ENCODE data around the gene WDR19.
"Not testable (repeated sequence)": the region's sequence is repeated elsewhere in the genome, so short reads cannot be mapped to it uniquely, and the experiment has no call there.

Gene WDR19

GRCh38 chr4:39170301-39170700 lies 12.0 kb upstream of the WDR19 start:
- no peaks in the 10 kb centered on the region for H3K9me3 ChIP-seq (ENCODE audit: control insufficient read depth in 1 of 2, low read length in 2 of 2)
- H3K27ac ChIP-seq (ENCODE audit: low read depth, low read length), result no peak overlapping the region
- no peak overlapping the region for H3K4me3 ChIP-seq (ENCODE audit: low read depth in 1 of 2, low read length in 2 of 2)
- H3K27me3 ChIP-seq (ENCODE audit: control insufficient read depth in 1 of 2, insufficient read depth in 2 of 2, low read length in 2 of 2), result no peaks in the 10 kb centered on the region
- H3K9ac ChIP-seq (ENCODE audit: low read depth in 1 of 2, low read length in 2 of 2), result no peak overlapping the region
- no peaks in the 10 kb centered on the region for H3K4me1 ChIP-seq (ENCODE audit: control insufficient read depth in 1 of 2, insufficient read depth in 2 of 2, low read length in 2 of 2)
- no peaks in the 10 kb centered on the region for H3K36me3 ChIP-seq (ENCODE audit: control insufficient read depth in 1 of 2, insufficient read depth in 2 of 2, low read length in 2 of 2)

GRCh38 chr4:39178706-39179105 lies 3.6 kb upstream of the WDR19 start:
- H3K4me3 ChIP-seq (ENCODE audit: low read depth in 1 of 2, low read length in 2 of 2), result no peak overlapping the region
- no peaks in the 10 kb centered on the region for H3K36me3 ChIP-seq (ENCODE audit: control insufficient read depth in 1 of 2, insufficient read depth in 2 of 2, low read length in 2 of 2)
- no peaks in the 10 kb centered on the region for H3K9me3 ChIP-seq (ENCODE audit: control insufficient read depth in 1 of 2, low read length in 2 of 2)
- no peak overlapping the region for H3K9ac ChIP-seq (ENCODE audit: low read depth in 1 of 2, low read length in 2 of 2)
- no peaks in the 10 kb centered on the region for H3K27me3 ChIP-seq (ENCODE audit: control insufficient read depth in 1 of 2, insufficient read depth in 2 of 2, low read length in 2 of 2)
- H3K4me1 ChIP-seq (ENCODE audit: control insufficient read depth in 1 of 2, insufficient read depth in 2 of 2, low read length in 2 of 2), result peaks cover 0 to 7% of the 10 kb centered on the region in 2 donors
- H3K27ac ChIP-seq (ENCODE audit: low read depth, low read length), result no peak overlapping the region

GRCh38 chr4:39179681-39180080 lies 2.6 kb upstream of the WDR19 start:
- Histone ChIP-seq H3K27me3 (ENCODE audit: control insufficient read depth in 1 of 2, insufficient read depth in 2 of 2, low read length in 2 of 2) (no peaks in the 10 kb centered on the region), H3K4me1 (ENCODE audit: control insufficient read depth in 1 of 2, insufficient read depth in 2 of 2, low read length in 2 of 2) (peaks cover 0 to 7% of the 10 kb centered on the region in 2 donors), H3K36me3 (ENCODE audit: control insufficient read depth in 1 of 2, insufficient read depth in 2 of 2, low read length in 2 of 2) (no peaks in the 10 kb centered on the region), H3K9me3 (ENCODE audit: control insufficient read depth in 1 of 2, low read length in 2 of 2) (no peaks in the 10 kb centered on the region), H3K27ac (ENCODE audit: low read depth, low read length) (no peak overlapping the region), H3K9ac (ENCODE audit: low read depth in 1 of 2, low read length in 2 of 2) (no peak overlapping the region), H3K4me3 (ENCODE audit: low read depth in 1 of 2, low read length in 2 of 2) (no peak overlapping the region)

GRCh38 chr4:39180629-39181028 lies 1.7 kb upstream of the WDR19 start:
- not testable (repeated sequence) for H3K36me3 ChIP-seq (ENCODE audit: control insufficient read depth in 1 of 2, insufficient read depth in 2 of 2, low read length in 2 of 2); H3K9ac ChIP-seq (ENCODE audit: low read depth in 1 of 2, low read length in 2 of 2); H3K9me3 ChIP-seq (ENCODE audit: control insufficient read depth in 1 of 2, low read length in 2 of 2); H3K27ac ChIP-seq (ENCODE audit: low read depth, low read length); H3K4me3 ChIP-seq (ENCODE audit: low read depth in 1 of 2, low read length in 2 of 2); H3K4me1 ChIP-seq (ENCODE audit: control insufficient read depth in 1 of 2, insufficient read depth in 2 of 2, low read length in 2 of 2); H3K27me3 ChIP-seq (ENCODE audit: control insufficient read depth in 1 of 2, insufficient read depth in 2 of 2, low read length in 2 of 2)

GRCh38 chr4:39181520-39181904 lies 817 bp upstream of the WDR19 start:
- Histone ChIP-seq H3K4me3 (ENCODE audit: low read depth in 1 of 2, low read length in 2 of 2) (peak overlapping the region; percentile 59 to 85), H3K9me3 (ENCODE audit: control insufficient read depth in 1 of 2, low read length in 2 of 2) (no peaks in the 10 kb centered on the region), H3K27ac (ENCODE audit: low read depth, low read length) (no peak overlapping the region), H3K9ac (ENCODE audit: low read depth in 1 of 2, low read length in 2 of 2) (peak overlapping the region in 1 of 2 donors; percentile 45), H3K4me1 (ENCODE audit: control insufficient read depth in 1 of 2, insufficient read depth in 2 of 2, low read length in 2 of 2) (peaks cover 0 to 7% of the 10 kb centered on the region in 2 donors), H3K27me3 (ENCODE audit: control insufficient read depth in 1 of 2, insufficient read depth in 2 of 2, low read length in 2 of 2) (no peaks in the 10 kb centered on the region), H3K36me3 (ENCODE audit: control insufficient read depth in 1 of 2, insufficient read depth in 2 of 2, low read length in 2 of 2) (no peaks in the 10 kb centered on the region)

GRCh38 chr4:39201963-39202362 lies 19.6 kb downstream of the WDR19 start:
- H3K9me3 ChIP-seq (ENCODE audit: control insufficient read depth in 1 of 2, low read length in 2 of 2), result no peaks in the 10 kb centered on the region

DNA sequence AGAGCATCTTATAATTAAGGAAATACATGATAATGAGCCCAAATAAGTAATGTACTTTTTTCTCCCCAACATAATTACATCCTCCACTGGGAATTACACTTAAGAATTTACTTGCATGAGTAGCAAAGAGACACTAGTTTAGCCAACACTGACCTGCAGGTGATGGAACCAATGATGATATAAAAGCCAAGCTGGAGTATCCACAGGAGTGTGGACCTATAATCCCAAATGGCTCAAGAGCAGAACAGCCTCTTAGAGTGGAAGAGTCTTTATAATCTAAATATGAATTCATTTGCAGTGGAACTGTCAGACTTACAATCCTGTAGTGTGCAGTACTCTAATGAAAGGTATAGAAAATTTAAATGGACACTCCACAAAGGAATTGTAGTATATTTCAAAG lies 22.2 kb downstream of the WDR19 start:
- no peak overlapping the region for H3K27ac ChIP-seq (ENCODE audit: low read depth, low read length)
- H3K36me3 ChIP-seq (ENCODE audit: control insufficient read depth in 1 of 2, insufficient read depth in 2 of 2, low read length in 2 of 2), result peaks cover 0 to 6% of the 10 kb centered on the region in 2 donors

More at GRCh38 chr4:39201963-39202362, 19.6 kb downstream of the WDR19 start:
- Histone ChIP-seq H3K27me3 (ENCODE audit: control insufficient read depth in 1 of 2, insufficient read depth in 2 of 2, low read length in 2 of 2) (no peaks in the 10 kb centered on the region), H3K9ac (ENCODE audit: low read depth in 1 of 2, low read length in 2 of 2) (no peak overlapping the region), H3K4me1 (ENCODE audit: control insufficient read depth in 1 of 2, insufficient read depth in 2 of 2, low read length in 2 of 2) (no peaks in the 10 kb centered on the region), H3K4me3 (ENCODE audit: low read depth in 1 of 2, low read length in 2 of 2) (no peak overlapping the region), H3K27ac (ENCODE audit: low read depth, low read length) (no peak overlapping the region), H3K36me3 (ENCODE audit: control insufficient read depth in 1 of 2, insufficient read depth in 2 of 2, low read length in 2 of 2) (peaks cover 0 to 6% of the 10 kb centered on the region in 2 donors)

GRCh38 chr4:39205000-39205399 lies 22.7 kb downstream of the WDR19 start:
- peaks cover 0 to 6% of the 10 kb centered on the region in 2 donors for H3K36me3 ChIP-seq (ENCODE audit: control insufficient read depth in 1 of 2, insufficient read depth in 2 of 2, low read length in 2 of 2)
- no peak overlapping the region for H3K27ac ChIP-seq (ENCODE audit: low read depth, low read length)

More for the DNA sequence above, 22.2 kb downstream of the WDR19 start:
- Histone ChIP-seq H3K4me3 (ENCODE audit: low read depth in 1 of 2, low read length in 2 of 2) (no peak overlapping the region), H3K9me3 (ENCODE audit: control insufficient read depth in 1 of 2, low read length in 2 of 2) (no peaks in the 10 kb centered on the region), H3K4me1 (ENCODE audit: control insufficient read depth in 1 of 2, insufficient read depth in 2 of 2, low read length in 2 of 2) (no peaks in the 10 kb centered on the region), H3K9ac (ENCODE audit: low read depth in 1 of 2, low read length in 2 of 2) (no peak overlapping the region), H3K27me3 (ENCODE audit: control insufficient read depth in 1 of 2, insufficient read depth in 2 of 2, low read length in 2 of 2) (no peaks in the 10 kb centered on the region)

DNA sequence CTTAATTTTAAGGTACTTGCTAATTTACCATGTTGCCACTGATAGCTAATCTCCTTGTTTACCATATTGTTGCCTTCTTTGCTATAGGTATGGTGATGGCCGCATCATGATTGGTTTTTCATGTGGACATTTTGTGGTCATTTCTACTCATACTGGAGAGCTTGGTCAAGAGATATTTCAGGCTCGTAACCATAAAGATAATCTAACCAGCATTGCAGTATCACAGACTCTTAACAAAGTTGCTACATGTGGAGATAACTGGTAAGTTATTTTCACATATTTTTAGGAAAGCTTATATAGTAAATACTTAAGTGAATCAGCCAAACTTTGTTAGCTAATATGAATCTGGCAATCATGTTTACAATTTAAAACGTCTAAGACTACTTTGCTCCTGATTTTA lies 23.1 kb downstream of the WDR19 start:
- Histone ChIP-seq H3K36me3 (ENCODE audit: control insufficient read depth in 1 of 2, insufficient read depth in 2 of 2, low read length in 2 of 2) (peaks cover 0 to 6% of the 10 kb centered on the region in 2 donors), H3K4me1 (ENCODE audit: control insufficient read depth in 1 of 2, insufficient read depth in 2 of 2, low read length in 2 of 2) (no peaks in the 10 kb centered on the region), H3K9me3 (ENCODE audit: control insufficient read depth in 1 of 2, low read length in 2 of 2) (no peaks in the 10 kb centered on the region), H3K4me3 (ENCODE audit: low read depth in 1 of 2, low read length in 2 of 2) (no peak overlapping the region), H3K27ac (ENCODE audit: low read depth, low read length) (no peak overlapping the region), H3K9ac (ENCODE audit: low read depth in 1 of 2, low read length in 2 of 2) (no peak overlapping the region), H3K27me3 (ENCODE audit: control insufficient read depth in 1 of 2, insufficient read depth in 2 of 2, low read length in 2 of 2) (no peaks in the 10 kb centered on the region)

More at GRCh38 chr4:39205000-39205399, 22.7 kb downstream of the WDR19 start:
- H3K9ac ChIP-seq (ENCODE audit: low read depth in 1 of 2, low read length in 2 of 2), result no peak overlapping the region
- no peak overlapping the region for H3K4me3 ChIP-seq (ENCODE audit: low read depth in 1 of 2, low read length in 2 of 2)
- H3K4me1 ChIP-seq (ENCODE audit: control insufficient read depth in 1 of 2, insufficient read depth in 2 of 2, low read length in 2 of 2), result no peaks in the 10 kb centered on the region
- H3K9me3 ChIP-seq (ENCODE audit: control insufficient read depth in 1 of 2, low read length in 2 of 2), result no peaks in the 10 kb centered on the region
- H3K27me3 ChIP-seq (ENCODE audit: control insufficient read depth in 1 of 2, insufficient read depth in 2 of 2, low read length in 2 of 2), result no peaks in the 10 kb centered on the region

DNA sequence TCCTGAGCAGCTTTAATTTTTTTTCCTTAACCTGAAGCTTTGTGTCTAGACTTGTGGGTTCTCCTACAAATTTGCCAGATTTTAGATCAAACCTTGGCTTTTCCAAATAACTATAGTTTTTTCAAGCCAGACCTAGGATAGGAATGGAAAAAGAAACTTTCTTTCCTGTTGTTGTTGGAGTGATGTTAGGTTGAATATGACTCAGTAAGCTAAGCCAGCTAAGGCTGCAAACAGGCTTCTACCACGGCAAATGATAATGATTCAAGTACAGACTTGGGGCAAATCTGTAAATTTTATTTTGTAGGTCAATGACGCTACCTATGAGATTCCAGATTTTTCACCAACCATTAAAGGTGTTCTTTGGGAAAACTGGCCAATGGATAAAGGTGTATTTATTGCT lies 45.6 kb downstream of the WDR19 start:
- Histone ChIP-seq H3K36me3 (ENCODE audit: control insufficient read depth in 1 of 2, insufficient read depth in 2 of 2, low read length in 2 of 2) (peaks cover 0 to 7% of the 10 kb centered on the region in 2 donors), H3K4me1 (ENCODE audit: control insufficient read depth in 1 of 2, insufficient read depth in 2 of 2, low read length in 2 of 2) (no peaks in the 10 kb centered on the region), H3K9ac (ENCODE audit: low read depth in 1 of 2, low read length in 2 of 2) (no peak overlapping the region), H3K27ac (ENCODE audit: low read depth, low read length) (no peak overlapping the region), H3K4me3 (ENCODE audit: low read depth in 1 of 2, low read length in 2 of 2) (no peak overlapping the region), H3K9me3 (ENCODE audit: control insufficient read depth in 1 of 2, low read length in 2 of 2) (no peaks in the 10 kb centered on the region), H3K27me3 (ENCODE audit: control insufficient read depth in 1 of 2, insufficient read depth in 2 of 2, low read length in 2 of 2) (no peaks in the 10 kb centered on the region)

DNA sequence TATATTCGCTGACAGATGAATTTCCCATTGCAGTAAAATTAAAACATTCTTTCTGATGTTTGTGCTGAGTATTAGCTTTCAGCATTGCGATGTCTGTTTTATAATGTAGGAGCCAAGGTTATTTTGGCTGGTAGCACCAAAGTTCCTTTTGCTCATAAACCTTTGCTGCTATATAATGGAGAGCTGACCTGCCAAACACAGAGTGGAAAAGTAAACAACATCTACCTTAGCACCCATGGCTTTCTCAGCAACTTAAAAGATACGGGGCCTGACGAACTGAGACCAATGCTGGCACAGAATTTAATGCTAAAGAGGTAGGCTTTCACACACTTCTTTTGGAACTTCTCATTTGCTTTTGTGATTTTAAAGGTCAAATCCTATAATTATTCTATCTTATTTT lies 46.0 kb downstream of the WDR19 start:
- no peak overlapping the region for H3K9ac ChIP-seq (ENCODE audit: low read depth in 1 of 2, low read length in 2 of 2)
- H3K4me1 ChIP-seq (ENCODE audit: control insufficient read depth in 1 of 2, insufficient read depth in 2 of 2, low read length in 2 of 2), result no peaks in the 10 kb centered on the region
- H3K9me3 ChIP-seq (ENCODE audit: control insufficient read depth in 1 of 2, low read length in 2 of 2), result no peaks in the 10 kb centered on the region
- no peaks in the 10 kb centered on the region for H3K27me3 ChIP-seq (ENCODE audit: control insufficient read depth in 1 of 2, insufficient read depth in 2 of 2, low read length in 2 of 2)
- no peak overlapping the region for H3K27ac ChIP-seq (ENCODE audit: low read depth, low read length)
- no peak overlapping the region for H3K4me3 ChIP-seq (ENCODE audit: low read depth in 1 of 2, low read length in 2 of 2)
- peaks cover 0 to 7% of the 10 kb centered on the region in 2 donors for H3K36me3 ChIP-seq (ENCODE audit: control insufficient read depth in 1 of 2, insufficient read depth in 2 of 2, low read length in 2 of 2)
